CD4-positive, alpha-beta T cell (primary cell): ENCODE measurements around the gene BRD8. TPM values are rescaled to one million over a fixed set of nuclear protein-coding genes. Genes with fewer than 3 reads are reported as not detected.

ENCODE experiments used
- ATAC-seq: fragments of 200-7000 bp; cut with Tn5 transposase; one replicate; pipeline ENCODE4 v1.10.0; 2022; ENCODE audit warnings: mild to moderate bottlenecking; ENCODE audit not compliant: poor library complexity
- CTCF ChIA-PET: fragments of 350-600 bp; sonication (Branson Sonifier 250); formaldehyde crosslinking; loops from one replicate; lab custom pipeline; 2021; ENCODE audit warnings: antibody characterized with exemption, inconsistent platforms; lab: Charles Lee
- POLR2A ChIA-PET: fragments of 350-600 bp; sonication (Branson Sonifier 250); formaldehyde crosslinking; loops from one replicate; lab custom pipeline; 2021; ENCODE audit warnings: antibody characterized with exemption, inconsistent platforms; lab: Charles Lee
- DNase-seq, 14 experiments: peaks; one replicate each; pipeline ENCODE4 v3.0.0-alpha.2; 2013 to 2020; ENCODE audit warnings: mixed read lengths in 2 of 14
- H3K27ac ChIP-seq, 2 donors: one replicate each; pipeline versions ENCODE4 v1.5.1 to v1.7.0; 2013; ENCODE audit warnings: low read length in 2 of 2, low read depth in 1 of 2, mild to moderate bottlenecking in 1 of 2
- H3K27me3 ChIP-seq, 2 experiments: 1 replicate in 1 of 2; 2 replicates in 1 of 2; pipeline versions ENCODE4 v1.6.1 to v1.7.0; 2013; ENCODE audit warnings: low read length in 2 of 2, control low read depth in 1 of 2, mild to moderate bottlenecking in 1 of 2, moderate library complexity in 1 of 2; ENCODE audit not compliant: insufficient read depth in 2 of 2, control insufficient read depth in 1 of 2
- H3K36me3 ChIP-seq: one replicate; pipeline ENCODE4 v1.6.1; 2013; ENCODE audit warnings: low read length, control low read depth; ENCODE audit not compliant: insufficient read depth
- H3K4me1 ChIP-seq: one replicate; pipeline ENCODE4 v1.6.1; 2013; ENCODE audit warnings: low read length, control low read depth; ENCODE audit not compliant: insufficient read depth
- H3K4me3 ChIP-seq: one replicate; pipeline ENCODE4 v1.5.1; 2013; ENCODE audit warnings: mild to moderate bottlenecking, low read length, moderate library complexity
- H3K9me3 ChIP-seq, 2 experiments: 1 replicate in 1 of 2; 2 replicates in 1 of 2; pipeline versions ENCODE4 v1.6.1 to v1.7.0; 2013; ENCODE audit warnings: low read length in 2 of 2, mild to moderate bottlenecking in 2 of 2, control low read depth in 1 of 2, moderate library complexity in 1 of 2; ENCODE audit not compliant: control insufficient read depth in 1 of 2, insufficient read depth in 1 of 2
- H3K27ac Mint-ChIP-seq: one replicate; pipeline ENCODE4 v1.8.0; 2020; ENCODE audit warnings: mixed read lengths
- H3K27me3 Mint-ChIP-seq: one replicate; pipeline ENCODE4 v1.8.0; 2021; ENCODE audit warnings: mixed read lengths
- H3K36me3 Mint-ChIP-seq: one replicate; pipeline ENCODE4 v1.8.0; 2021; ENCODE audit warnings: low read depth, mixed read lengths
- H3K4me1 Mint-ChIP-seq: one replicate; pipeline ENCODE4 v1.8.0; 2021; ENCODE audit warnings: low read depth, mixed read lengths
- H3K4me3 Mint-ChIP-seq: one replicate; pipeline ENCODE4 v1.8.0; 2020; ENCODE audit warnings: mild to moderate bottlenecking, mixed read lengths
- H3K9me3 Mint-ChIP-seq: one replicate; pipeline ENCODE4 v1.8.0; 2020; ENCODE audit warnings: mixed read lengths
- CTCF ChIP-seq: fragments of 200-600 bp; IDR thresholded peaks from one replicate; pipeline ENCODE4 v1.8.0; 2022; ENCODE audit warnings: antibody characterized with exemption, mild to moderate bottlenecking
- intact Hi-C, 2 experiments: fragments of 100-400 bp; cut with DNase I in 1 of 2; cut with micrococcal nuclease in 1 of 2; formaldehyde crosslinking; loops; one replicate each; pipeline versions ENCODE4 v1.15.1 to v1.9.0; 2023 to 2025; cut with DNase I, micrococcal nuclease
- total RNA-seq, 174 experiments: library from RNA in 2 of 174; stranded (reverse) in 2 of 174; gene quantifications; one replicate each; pipeline ENCODE4 v1.2.3 and lab custom pipeline; 2021 to 2026

The BRD8 gene
- total RNA-seq, 2 experiments from 2014 or later, result 6.9 to 9.6 TPM

GRCh38 chr5:138103319-138103637 is 75.2 kb downstream of the BRD8 start:
- no peak for TF ChIP-seq CTCF
- Histone ChIP-seq H3K9me3 (no peaks in the 10 kb centered on the region), H3K4me1 (no peaks in the 10 kb centered on the region), H3K27ac (no peak overlapping the region), H3K36me3 (no peaks in the 10 kb centered on the region), H3K27me3 (no peaks in the 10 kb centered on the region), H3K4me3 (no peak overlapping the region)
- peaks cover 8% of the 10 kb centered on the region for H3K27me3 Mint-ChIP-seq
- H3K36me3 Mint-ChIP-seq, result no peaks in the 10 kb centered on the region
- ATAC-seq (no peak), DNase-seq (no peak)
- H3K27ac Mint-ChIP-seq, result no peak overlapping the region
- no peaks in the 10 kb centered on the region for H3K4me1 Mint-ChIP-seq
- CTCF ChIA-PET, result interaction anchor here (0.7 kb wide), 1 partner anchor 29 kb away, joined by 3 read pairs; no protein-coding TSS in a partner anchor
- no peaks in the 10 kb centered on the region for H3K9me3 Mint-ChIP-seq
- intact Hi-C loops, result no loop called here
- POLR2A ChIA-PET, result no interaction called here
- H3K4me3 Mint-ChIP-seq, result no peak overlapping the region

DNA sequence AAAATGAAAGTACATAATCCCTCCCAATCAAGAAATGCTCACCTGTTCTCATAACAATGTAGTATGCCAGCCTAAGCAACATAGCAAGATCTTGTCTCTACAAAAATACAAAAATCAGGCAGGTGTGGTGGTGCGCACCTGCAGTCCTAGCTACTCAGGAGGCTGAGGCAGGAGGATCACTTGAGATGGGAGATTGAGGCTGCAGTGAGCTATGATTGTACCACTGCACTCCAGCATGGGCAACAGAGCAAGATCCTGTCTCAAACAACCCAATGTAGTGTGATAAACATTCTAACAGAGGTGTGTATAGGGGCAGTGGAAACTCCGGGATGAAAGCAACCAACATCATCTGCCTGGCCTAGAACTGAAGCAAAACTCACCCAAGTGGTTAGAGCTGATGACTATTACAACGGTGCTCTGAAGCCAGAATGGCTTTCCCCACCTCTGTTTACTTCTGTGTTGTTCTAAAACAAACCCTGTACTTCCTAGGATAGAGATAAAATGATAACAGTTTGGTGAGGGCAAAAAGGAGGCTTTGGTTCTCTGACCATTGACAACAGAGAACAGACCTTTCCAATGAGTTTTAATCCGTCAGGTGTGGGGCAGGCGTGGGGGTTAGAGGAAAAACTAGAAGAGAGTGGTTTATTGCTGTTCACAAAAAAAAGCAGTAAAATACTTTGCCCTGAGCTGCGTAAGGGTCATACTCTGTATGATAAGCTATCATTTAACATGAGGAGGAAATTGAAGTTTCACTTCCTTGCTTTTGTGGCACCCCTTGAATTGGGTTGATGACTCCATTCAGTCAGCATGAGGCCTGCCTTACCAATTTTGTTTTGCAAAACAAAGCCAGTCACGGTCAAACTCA is 75.7 kb downstream of the BRD8 start:
- ATAC-seq, result no peak
- intact Hi-C loops, result no loop called here
- POLR2A ChIA-PET, result no interaction called here

GRCh38 chr5:138096997-138097828 is 81.2 kb downstream of the BRD8 start:
- no peak overlapping the region for H3K4me3 Mint-ChIP-seq
- Histone ChIP-seq H3K9me3 (no peaks in the 10 kb centered on the region), H3K27me3 (no peaks in the 10 kb centered on the region), H3K36me3 (no peaks in the 10 kb centered on the region), H3K4me1 (peaks cover 6% of the 10 kb centered on the region), H3K4me3 (no peak overlapping the region), H3K27ac (no peak overlapping the region)
- ChIA-PET CTCF (interaction anchor here (0.6 kb wide), 1 partner anchor 221 kb away, joined by 3 read pairs; no protein-coding TSS in a partner anchor), POLR2A (no interaction called here)
- peaks cover 8% of the 10 kb centered on the region for H3K27me3 Mint-ChIP-seq
- no peak for DNase-seq
- no peaks in the 10 kb centered on the region for H3K9me3 Mint-ChIP-seq
- ATAC-seq, result no peak
- peaks cover 43% of the 10 kb centered on the region for H3K4me1 Mint-ChIP-seq
- intact Hi-C loops, result no loop called here
- H3K27ac Mint-ChIP-seq, result no peak overlapping the region
- no peak for TF ChIP-seq CTCF
- no peaks in the 10 kb centered on the region for H3K36me3 Mint-ChIP-seq

More for the DNA sequence above, 75.7 kb downstream of the BRD8 start:
- Mint-ChIP-seq H3K27ac (no peak overlapping the region), H3K4me3 (no peak overlapping the region), H3K36me3 (no peaks in the 10 kb centered on the region), H3K4me1 (no peaks in the 10 kb centered on the region), H3K9me3 (no peaks in the 10 kb centered on the region), H3K27me3 (peaks cover 8% of the 10 kb centered on the region)
- no peak overlapping the region for H3K27ac ChIP-seq
- no peak for TF ChIP-seq CTCF
- no peaks in the 10 kb centered on the region for H3K9me3 ChIP-seq
- H3K4me1 ChIP-seq, result no peaks in the 10 kb centered on the region
- DNase-seq, result no peak
- H3K4me3 ChIP-seq, result no peak overlapping the region
- H3K36me3 ChIP-seq, result no peaks in the 10 kb centered on the region
- CTCF ChIA-PET, result no interaction called here
- H3K27me3 ChIP-seq, result no peaks in the 10 kb centered on the region
